ENCODE data around the gene ADPRH. TPM values are rescaled to one million over a fixed set of nuclear protein-coding genes. Genes with fewer than 3 reads are reported as not detected.
"Not testable (repeated sequence)": the region's sequence is repeated elsewhere in the genome, so short reads cannot be mapped to it uniquely, and the experiment has no call there.

The ADPRH gene
- total and polyA plus RNA-seq, 4 donors: 2.5 to 3.2 (median 2.9) TPM

DNA sequence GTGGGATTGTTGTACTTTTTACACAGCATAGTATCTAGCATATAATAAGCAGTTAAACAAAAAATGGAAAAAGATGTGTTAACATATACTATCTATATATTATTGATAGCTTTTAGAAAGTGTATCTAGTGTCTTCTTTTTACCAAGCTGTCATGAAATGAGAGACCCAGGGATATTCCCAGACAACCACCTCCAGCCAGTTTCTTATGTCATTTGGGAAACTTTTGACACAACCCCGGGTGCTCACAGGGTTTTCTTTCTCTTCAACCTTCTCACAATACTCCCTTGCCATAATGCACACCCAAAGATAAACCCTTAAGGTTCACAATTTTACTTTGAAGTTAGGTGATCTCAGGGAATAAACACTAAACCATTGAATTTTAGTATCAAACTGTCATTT lies 13.6 kb downstream of the ADPRH start:
- H3K9me3 ChIP-seq (ENCODE audit: control insufficient read depth, insufficient read depth, low read length): no peaks in the 10 kb centered on the region
- H3K27ac ChIP-seq (ENCODE audit: low read depth, low read length): no peak overlapping the region
- no CpG with 5 or more reads among the region's 1 CpG for WGBS (ENCODE audit: insufficient coverage)
- no peaks in the 10 kb centered on the region for H3K4me1 ChIP-seq (ENCODE audit: control insufficient read depth, insufficient read depth, low read length)
- no peaks in the 10 kb centered on the region for H3K36me3 ChIP-seq (ENCODE audit: control insufficient read depth, insufficient read depth, low read length)
- no peak overlapping the region for H3K4me3 ChIP-seq (ENCODE audit: low read depth, low read length)
- DNase-seq (ENCODE audit: low read depth in 4 of 6, low spot score in 6 of 6): no peak
- H3K27me3 ChIP-seq (ENCODE audit: control insufficient read depth, insufficient read depth, low read length): no peaks in the 10 kb centered on the region

- Histone ChIP-seq H3K36me3 (ENCODE audit: control insufficient read depth, insufficient read depth, low read length) (no peaks in the 10 kb centered on the region), H3K27me3 (ENCODE audit: control insufficient read depth, insufficient read depth, low read length) (no peaks in the 10 kb centered on the region), H3K4me1 (ENCODE audit: control insufficient read depth, insufficient read depth, low read length) (no peaks in the 10 kb centered on the region), H3K27ac (ENCODE audit: low read depth, low read length) (no peak overlapping the region), H3K9me3 (ENCODE audit: control insufficient read depth, insufficient read depth, low read length) (no peaks in the 10 kb centered on the region), H3K4me3 (ENCODE audit: low read depth, low read length) (no peak overlapping the region)
- no peak for DNase-seq (ENCODE audit: low read depth in 4 of 6, low spot score in 6 of 6)
- 95% methylated on average over 5 of the region's 5 CpGs for WGBS (ENCODE audit: insufficient coverage)
Measured at GRCh38 chr3:119594066-119594465, 14.8 kb downstream of the ADPRH start.

GRCh38 chr3:119594929-119595328 lies 15.6 kb downstream of the ADPRH start:
- WGBS (ENCODE audit: insufficient coverage): no CpG with 5 or more reads among the region's 1 CpG
- not testable (repeated sequence) for H3K4me3 ChIP-seq (ENCODE audit: low read depth, low read length); H3K27ac ChIP-seq (ENCODE audit: low read depth, low read length)

DNA sequence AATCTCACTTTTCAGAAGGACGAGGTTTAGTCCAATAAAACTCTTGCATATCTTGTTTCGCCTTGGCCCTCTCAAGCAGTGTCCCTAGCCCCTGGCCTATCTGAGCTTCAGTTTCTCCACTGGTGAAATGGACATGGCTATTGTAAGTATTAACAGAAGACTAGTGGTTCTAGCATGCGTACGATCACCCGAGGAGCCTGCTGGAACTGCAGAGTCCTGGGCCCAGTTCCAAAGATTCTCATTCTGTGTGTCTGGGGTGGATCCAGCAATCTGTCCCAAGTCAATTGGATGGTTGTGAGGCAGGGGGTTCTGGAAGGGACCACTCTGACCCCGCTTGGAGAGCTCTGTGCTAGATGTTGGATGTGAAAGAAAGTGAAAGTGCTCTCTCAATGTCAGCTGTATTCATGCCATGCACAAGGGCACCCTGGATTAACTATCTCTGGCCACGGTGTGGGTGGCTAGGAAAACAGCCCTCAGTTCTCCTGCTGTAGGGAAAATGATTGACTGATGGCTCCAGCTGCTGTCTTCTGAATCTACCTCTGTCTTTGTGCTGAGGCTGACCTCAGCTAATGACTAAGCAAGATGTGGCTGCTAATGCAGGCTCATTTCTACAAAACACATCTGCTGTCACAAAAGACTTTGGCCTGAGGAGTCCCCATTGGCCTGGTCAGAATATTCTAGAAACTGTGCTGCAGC lies 16.5 kb downstream of the ADPRH start:
- WGBS (ENCODE audit: insufficient coverage): 65% methylated on average over 5 of the region's 7 CpGs
- Histone ChIP-seq H3K36me3 (ENCODE audit: control insufficient read depth, insufficient read depth, low read length) (no peaks in the 10 kb centered on the region), H3K9me3 (ENCODE audit: control insufficient read depth, insufficient read depth, low read length) (no peaks in the 10 kb centered on the region), H3K4me1 (ENCODE audit: control insufficient read depth, insufficient read depth, low read length) (no peaks in the 10 kb centered on the region), H3K27ac (ENCODE audit: low read depth, low read length) (no peak overlapping the region), H3K4me3 (ENCODE audit: low read depth, low read length) (no peak overlapping the region), H3K27me3 (ENCODE audit: control insufficient read depth, insufficient read depth, low read length) (no peaks in the 10 kb centered on the region)
- peak in 1 of 6 donors; percentile 30 for DNase-seq (ENCODE audit: low read depth in 4 of 6, low spot score in 6 of 6)

More at GRCh38 chr3:119594929-119595328, 15.6 kb downstream of the ADPRH start:
- not testable (repeated sequence) for H3K4me1 ChIP-seq (ENCODE audit: control insufficient read depth, insufficient read depth, low read length); DNase-seq (ENCODE audit: low read depth in 4 of 6, low spot score in 6 of 6); H3K27me3 ChIP-seq (ENCODE audit: control insufficient read depth, insufficient read depth, low read length); H3K36me3 ChIP-seq (ENCODE audit: control insufficient read depth, insufficient read depth, low read length); H3K9me3 ChIP-seq (ENCODE audit: control insufficient read depth, insufficient read depth, low read length)

DNA sequence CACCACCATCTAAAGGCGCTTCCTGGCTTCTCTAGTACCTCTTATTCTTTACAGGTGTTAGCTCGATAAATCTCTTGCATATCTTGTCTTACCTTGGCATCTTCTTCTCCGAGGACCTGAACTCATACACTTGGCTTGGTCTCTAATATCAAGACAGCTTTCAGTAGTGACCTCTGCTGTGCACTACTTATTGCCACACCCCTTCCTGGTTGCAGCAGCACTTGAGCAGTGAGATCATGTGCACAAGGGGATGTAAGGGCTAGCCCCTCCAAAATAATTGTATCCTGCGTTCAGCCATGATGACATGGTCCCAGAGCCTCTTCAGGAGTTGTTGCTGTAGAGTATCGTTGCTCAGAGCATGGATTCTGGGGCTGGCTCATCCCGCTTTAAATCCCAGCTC lies 17.1 kb downstream of the ADPRH start:
- Histone ChIP-seq H3K27me3 (ENCODE audit: control insufficient read depth, insufficient read depth, low read length) (no peaks in the 10 kb centered on the region), H3K36me3 (ENCODE audit: control insufficient read depth, insufficient read depth, low read length) (no peaks in the 10 kb centered on the region), H3K9me3 (ENCODE audit: control insufficient read depth, insufficient read depth, low read length) (no peaks in the 10 kb centered on the region), H3K4me1 (ENCODE audit: control insufficient read depth, insufficient read depth, low read length) (no peaks in the 10 kb centered on the region), H3K27ac (ENCODE audit: low read depth, low read length) (no peak overlapping the region), H3K4me3 (ENCODE audit: low read depth, low read length) (no peak overlapping the region)
- 87% methylated on average over 4 of the region's 6 CpGs for WGBS (ENCODE audit: insufficient coverage)
- DNase-seq (ENCODE audit: low read depth in 4 of 6, low spot score in 6 of 6): no peak

DNA sequence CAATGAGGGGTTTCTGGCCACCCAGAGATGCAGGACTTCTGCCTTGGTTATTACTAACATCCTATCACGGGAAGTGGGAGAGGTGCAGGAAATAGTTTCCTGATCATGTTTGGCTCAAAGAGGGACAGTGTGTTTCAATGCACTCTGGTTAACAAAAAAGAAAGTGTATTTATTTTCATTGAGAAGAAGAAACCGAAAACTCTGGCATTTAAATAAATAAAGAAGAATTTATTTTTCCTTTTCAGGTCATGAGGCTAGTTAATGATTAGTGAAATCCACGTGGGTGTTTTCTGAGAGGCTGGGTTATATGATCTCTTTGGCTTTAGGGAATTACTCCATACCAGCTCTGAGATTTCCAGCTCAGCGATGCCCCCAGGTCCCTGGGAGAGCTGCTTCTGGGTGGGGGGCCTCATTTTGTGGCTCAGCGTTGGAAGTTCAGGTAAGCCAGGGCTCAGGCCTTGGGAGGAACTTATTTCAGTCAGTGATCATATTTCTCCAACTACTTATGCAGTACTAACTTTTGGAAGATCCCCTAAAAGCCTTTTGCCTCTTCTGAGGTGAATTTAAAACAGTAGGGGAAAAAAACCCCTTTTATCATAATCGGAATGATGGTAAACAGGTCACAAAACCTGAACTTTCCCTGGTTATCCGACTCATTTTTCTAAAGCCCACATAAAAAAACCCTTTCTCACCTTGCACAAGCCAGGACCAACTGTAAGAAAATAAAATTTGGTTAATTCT lies 18.4 kb downstream of the ADPRH start, which contains the start of gene PLA1A:
PLA1A (plus strand) TSS at position 338 of the 741 bp plus-strand sequence; CDS start at position 367, 29 bp downstream.
- H3K9me3 ChIP-seq (ENCODE audit: control insufficient read depth, insufficient read depth, low read length): no peaks in the 10 kb centered on the region
- WGBS (ENCODE audit: insufficient coverage): 20% methylated on average over 1 of the region's 7 CpGs
- no peak within 1 kb of the TSS for H3K27ac ChIP-seq (ENCODE audit: low read depth, low read length)
- no peaks in the 10 kb centered on the region for H3K36me3 ChIP-seq (ENCODE audit: control insufficient read depth, insufficient read depth, low read length)
- H3K27me3 ChIP-seq (ENCODE audit: control insufficient read depth, insufficient read depth, low read length): no peaks in the 10 kb centered on the region
- no peak for DNase-seq (ENCODE audit: low read depth in 4 of 6, low spot score in 6 of 6)
- no peaks in the 10 kb centered on the region for H3K4me1 ChIP-seq (ENCODE audit: control insufficient read depth, insufficient read depth, low read length)
- no peak within 1 kb of the TSS for H3K4me3 ChIP-seq (ENCODE audit: low read depth, low read length)

- DNase-seq (ENCODE audit: low read depth in 4 of 6, low spot score in 6 of 6): no peak
- Histone ChIP-seq H3K9me3 (ENCODE audit: control insufficient read depth, insufficient read depth, low read length) (no peaks in the 10 kb centered on the region), H3K27ac (ENCODE audit: low read depth, low read length) (no peak overlapping the region), H3K4me3 (ENCODE audit: low read depth, low read length) (no peak overlapping the region), H3K4me1 (ENCODE audit: control insufficient read depth, insufficient read depth, low read length) (no peaks in the 10 kb centered on the region), H3K27me3 (ENCODE audit: control insufficient read depth, insufficient read depth, low read length) (no peaks in the 10 kb centered on the region), H3K36me3 (ENCODE audit: control insufficient read depth, insufficient read depth, low read length) (no peaks in the 10 kb centered on the region)
- 100% methylated on average over 1 of the region's 1 CpG for WGBS (ENCODE audit: insufficient coverage)
Measured at GRCh38 chr3:119598410-119599098, 19.3 kb downstream of the ADPRH start.

- Histone ChIP-seq H3K4me1 (ENCODE audit: control insufficient read depth, insufficient read depth, low read length) (no peaks in the 10 kb centered on the region), H3K27ac (ENCODE audit: low read depth, low read length) (no peak overlapping the region)
- WGBS (ENCODE audit: insufficient coverage): 96% methylated on average over 5 of the region's 6 CpGs
Measured at GRCh38 chr3:119599558-119600174, 20.4 kb downstream of the ADPRH start.

DNA sequence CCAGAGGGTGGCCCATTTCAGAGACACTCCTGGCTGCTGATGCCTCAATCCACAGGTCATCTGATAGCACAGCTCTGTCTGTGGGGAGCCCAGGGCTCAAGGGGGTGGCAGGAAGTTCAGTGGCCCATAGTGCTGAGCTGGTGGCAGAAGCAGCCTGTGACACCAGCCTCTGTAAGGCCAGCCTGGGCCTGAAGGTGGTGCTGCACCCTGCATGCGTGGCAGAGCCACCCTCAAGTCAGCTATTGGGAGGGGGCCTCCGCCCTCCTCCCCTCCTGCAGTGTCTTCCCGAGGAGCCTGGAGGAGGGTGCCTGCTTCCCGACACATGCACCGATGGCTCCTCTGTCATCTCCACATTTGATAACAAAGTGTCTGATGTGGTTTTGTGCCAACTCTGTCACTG lies 21.4 kb downstream of the ADPRH start:
- Histone ChIP-seq H3K4me3 (ENCODE audit: low read depth, low read length) (no peak overlapping the region), H3K27ac (ENCODE audit: low read depth, low read length) (no peak overlapping the region), H3K4me1 (ENCODE audit: control insufficient read depth, insufficient read depth, low read length) (no peaks in the 10 kb centered on the region), H3K9me3 (ENCODE audit: control insufficient read depth, insufficient read depth, low read length) (no peaks in the 10 kb centered on the region), H3K36me3 (ENCODE audit: control insufficient read depth, insufficient read depth, low read length) (no peaks in the 10 kb centered on the region), H3K27me3 (ENCODE audit: control insufficient read depth, insufficient read depth, low read length) (no peaks in the 10 kb centered on the region)
- DNase-seq (ENCODE audit: low read depth in 4 of 6, low spot score in 6 of 6): no peak
- 44% methylated on average over 5 of the region's 5 CpGs for WGBS (ENCODE audit: insufficient coverage)

More at GRCh38 chr3:119599558-119600174, 20.4 kb downstream of the ADPRH start:
- no peaks in the 10 kb centered on the region for H3K27me3 ChIP-seq (ENCODE audit: control insufficient read depth, insufficient read depth, low read length)
- no peak overlapping the region for H3K4me3 ChIP-seq (ENCODE audit: low read depth, low read length)
- DNase-seq (ENCODE audit: low read depth in 4 of 6, low spot score in 6 of 6): no peak
- H3K36me3 ChIP-seq (ENCODE audit: control insufficient read depth, insufficient read depth, low read length): no peaks in the 10 kb centered on the region
- H3K9me3 ChIP-seq (ENCODE audit: control insufficient read depth, insufficient read depth, low read length): no peaks in the 10 kb centered on the region

Data from spinal cord (tissue), 10 donors.